Endothelial cell of hepatic sinusoid (primary cell): ENCODE data around the gene HAL.

Source experiments
- in situ Hi-C: cut with HindIII; loops from 2 replicates; pipeline ENCODE4 v1.10.0; 2017; ENCODE audit warnings: low sequenced_read_pairs

HAL gene

GRCh38 chr12:95996034-95996658 lies at the start of gene HAL:
Gene HAL (minus strand): TSS chr12:95996344. CDS start chr12:95995910, 434 bp downstream.
- in situ Hi-C loops = no loop called here

DNA sequence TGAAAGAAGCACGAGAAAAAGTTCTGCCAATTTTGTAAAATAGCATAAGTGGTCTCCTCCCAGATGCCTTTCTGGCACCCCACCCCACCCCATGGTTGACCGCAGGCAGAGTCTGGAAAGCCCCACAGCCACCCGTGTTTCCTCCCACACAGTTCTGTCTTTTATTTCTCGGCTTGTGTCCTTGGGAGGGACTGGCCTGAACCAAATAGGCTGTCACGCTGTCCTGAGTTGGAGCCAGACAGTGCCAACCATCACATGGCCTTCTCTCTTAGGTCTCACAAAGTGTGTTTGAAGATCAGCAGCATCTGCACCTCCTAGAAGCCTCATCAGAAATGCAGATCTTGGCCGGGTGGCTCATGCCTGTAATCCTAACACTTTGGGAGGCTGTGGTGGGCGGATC lies 49.4 kb upstream of the HAL start:
- in situ Hi-C loops = no loop called here

- in situ Hi-C loops = no loop called here
Measured at GRCh38 chr12:96044943-96045290, 48.8 kb upstream of the HAL start.

DNA sequence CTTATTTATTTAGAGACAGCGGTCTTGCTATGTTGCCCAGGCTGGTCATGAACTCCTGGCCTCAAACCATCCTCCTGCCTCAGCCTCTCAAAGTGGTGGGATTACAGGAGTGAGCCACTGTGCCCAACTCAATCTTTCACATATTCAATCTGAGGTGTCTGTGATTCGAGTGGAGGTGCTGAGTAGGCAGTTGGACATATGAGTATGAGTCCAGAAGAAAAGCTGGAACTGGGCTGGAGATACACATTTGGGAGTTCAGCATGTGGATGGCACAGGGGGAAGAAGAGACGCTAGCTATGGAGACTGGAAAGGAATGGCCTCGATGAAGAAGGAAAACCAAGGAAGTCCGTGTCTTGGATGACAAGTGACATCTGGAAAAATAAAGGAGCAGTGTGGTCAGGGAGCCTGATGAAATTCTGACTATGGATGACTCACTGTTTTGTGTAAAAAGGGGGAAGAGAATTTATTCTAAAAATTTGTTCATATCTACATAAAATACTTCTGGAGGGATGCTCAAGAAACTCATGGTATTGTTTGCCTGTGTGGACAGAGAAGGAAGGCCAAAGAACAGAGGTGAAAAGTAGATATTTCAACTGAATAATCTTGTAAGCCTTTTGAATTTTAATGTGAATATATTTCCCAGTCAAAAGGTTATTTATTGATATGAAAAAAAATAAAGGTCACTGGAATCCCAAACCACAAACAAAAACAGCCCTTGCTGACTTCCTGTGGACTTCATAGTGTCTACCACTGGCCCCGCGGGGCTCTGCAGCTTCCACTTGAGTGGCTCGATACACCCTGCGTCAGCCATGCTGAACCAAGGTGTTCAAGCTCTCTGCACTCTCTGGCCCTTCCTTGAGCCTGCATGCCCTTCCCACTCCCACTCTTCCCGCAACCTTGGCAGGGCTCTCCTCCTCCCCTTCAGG lies 48.1 kb upstream of the HAL start:
- in situ Hi-C loops = no loop called here

DNA sequence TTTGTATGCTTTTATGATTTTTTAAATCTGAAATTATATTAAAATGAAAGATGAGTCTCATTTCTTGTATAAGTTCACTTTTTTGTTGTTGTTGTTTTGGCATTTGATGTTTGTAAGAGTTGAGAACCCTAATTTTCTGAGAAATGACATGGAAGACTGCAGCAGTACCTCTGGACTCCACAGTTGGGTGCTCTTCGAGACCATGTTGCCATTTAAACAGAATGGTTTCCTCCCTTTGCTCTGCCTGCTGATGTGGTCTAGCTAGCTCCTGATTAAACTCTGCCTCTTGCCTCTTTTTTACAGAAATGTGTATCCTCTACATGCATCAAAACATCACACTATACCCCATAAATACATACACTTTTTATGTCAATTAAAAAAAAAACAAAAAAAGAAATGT lies 45.0 kb upstream of the HAL start:
- in situ Hi-C loops = no loop called here

- in situ Hi-C loops = no loop called here
Measured at GRCh38 chr12:96040305-96041133, 44.4 kb upstream of the HAL start.

GRCh38 chr12:96039516-96039915 lies 43.4 kb upstream of the HAL start:
- in situ Hi-C loops = loop anchor here (10.0 kb wide), 1 partner anchor 485 kb away; no protein-coding TSS in a partner anchor

DNA sequence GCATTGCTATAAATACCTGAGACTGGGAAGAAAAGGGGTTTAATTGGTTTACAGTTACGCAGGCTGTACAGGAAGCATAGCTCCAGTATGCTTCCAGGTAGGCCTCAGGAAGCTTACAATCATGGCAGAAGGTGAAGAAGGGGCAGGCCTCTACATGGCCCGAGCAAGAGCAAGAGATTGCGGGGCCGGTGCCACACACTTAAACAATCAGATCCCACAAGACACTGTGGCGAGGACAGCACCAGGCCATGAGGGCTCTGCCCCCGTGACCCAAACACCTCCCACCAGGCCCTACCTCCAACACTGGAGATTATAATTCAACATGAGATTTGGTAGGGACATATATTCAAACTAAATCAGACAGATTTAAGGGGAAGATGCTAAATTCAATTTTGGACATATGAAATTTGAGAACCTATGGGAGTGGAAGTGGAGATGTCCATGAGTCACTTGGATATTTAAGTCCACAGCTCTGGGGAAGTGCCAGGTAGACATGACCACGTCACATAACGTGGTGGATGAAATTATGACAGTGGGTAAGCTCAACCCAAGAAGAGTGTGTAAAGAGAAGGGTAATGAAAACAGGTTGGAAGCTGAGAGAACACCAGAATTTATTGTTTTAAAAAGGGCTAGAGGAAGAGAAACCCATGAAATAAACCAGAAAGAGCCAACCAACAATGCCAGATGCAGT lies 40.8 kb upstream of the HAL start:
- in situ Hi-C loops = loop anchor here (10.0 kb wide), 1 partner anchor 488 kb away; no protein-coding TSS in a partner anchor

- in situ Hi-C loops = loop anchor here (10.0 kb wide), 1 partner anchor 489 kb away; no protein-coding TSS in a partner anchor
Measured at GRCh38 chr12:96035283-96036236, 39.4 kb upstream of the HAL start, which contains the start of gene LTA4H. Gene LTA4H (minus strand): TSS chr12:96035587. CDS start chr12:96035519, 68 bp downstream.

DNA sequence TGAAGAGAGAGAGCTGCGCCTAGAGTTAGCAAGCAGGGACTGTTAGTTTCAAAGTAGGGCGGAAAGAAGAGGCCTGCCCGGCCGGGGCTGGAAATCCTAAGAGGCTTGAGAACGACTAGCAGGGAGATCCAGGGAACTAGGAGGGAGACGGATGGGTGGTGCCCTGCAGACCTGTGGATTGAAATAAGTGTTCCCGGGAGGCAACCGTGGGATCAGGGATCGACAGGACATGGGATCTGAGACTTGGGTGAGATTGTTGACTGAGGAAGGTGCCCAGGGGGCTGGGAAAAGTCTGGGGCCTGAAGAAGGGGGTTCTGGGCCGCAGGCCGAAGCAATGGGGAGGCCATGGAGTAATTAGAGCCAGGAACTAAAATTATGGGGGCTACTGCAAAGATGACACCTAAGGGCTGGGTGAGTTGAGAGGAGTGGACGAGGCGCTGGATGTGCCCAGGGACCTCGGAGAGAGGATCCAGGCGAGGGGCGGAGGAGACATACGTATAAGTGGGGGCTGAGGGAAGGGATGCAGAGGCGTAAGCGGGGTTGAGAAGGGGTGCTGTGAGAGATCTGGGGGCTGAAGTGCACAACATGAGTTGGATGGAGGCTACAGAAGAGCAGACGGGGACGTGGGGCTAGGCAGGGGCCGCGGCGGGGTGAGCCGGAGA lies 38.6 kb upstream of the HAL start:
- in situ Hi-C loops = loop anchor here (10.0 kb wide), 1 partner anchor 490 kb away; no protein-coding TSS in a partner anchor

DNA sequence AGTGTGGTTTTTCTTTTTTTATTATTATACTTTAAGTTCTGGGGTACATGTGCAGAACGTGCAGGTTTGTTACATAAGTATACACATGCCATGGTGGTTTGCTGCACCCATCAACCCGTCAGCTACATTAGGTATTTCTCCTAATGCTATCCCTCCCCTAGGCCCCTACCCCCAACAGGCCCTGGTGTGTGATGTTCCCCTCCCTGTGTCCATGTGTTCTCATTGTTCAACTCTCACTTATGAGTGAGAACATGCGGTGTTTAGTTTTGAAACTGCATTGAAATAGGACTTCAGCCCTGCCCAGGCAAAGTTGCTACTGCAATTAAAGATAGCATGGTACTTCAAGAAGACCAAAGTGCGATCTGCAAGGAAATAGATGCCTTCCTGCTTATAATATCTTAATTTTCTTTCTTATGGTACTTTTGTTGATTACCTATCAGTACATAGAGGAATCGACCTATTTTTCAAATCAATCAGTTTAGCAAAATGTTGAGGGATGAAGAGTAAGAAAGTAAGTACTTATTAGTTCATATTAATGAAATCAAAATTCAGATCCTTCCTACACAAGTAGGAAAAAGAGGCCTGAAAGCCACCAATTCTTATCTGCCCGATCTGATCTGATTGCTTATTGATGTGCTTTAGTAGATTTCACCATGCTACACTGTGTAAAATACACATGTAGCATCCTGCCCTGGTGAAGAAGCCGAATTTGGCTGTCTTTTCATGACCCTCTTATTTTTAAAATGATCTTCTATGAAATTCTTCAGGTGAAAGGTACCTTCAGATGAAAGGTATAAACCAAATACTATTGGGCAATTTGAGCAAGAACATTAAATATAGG lies 37.6 kb upstream of the HAL start:
- in situ Hi-C loops = loop anchor here (10.0 kb wide), 1 partner anchor 491 kb away; no protein-coding TSS in a partner anchor

DNA sequence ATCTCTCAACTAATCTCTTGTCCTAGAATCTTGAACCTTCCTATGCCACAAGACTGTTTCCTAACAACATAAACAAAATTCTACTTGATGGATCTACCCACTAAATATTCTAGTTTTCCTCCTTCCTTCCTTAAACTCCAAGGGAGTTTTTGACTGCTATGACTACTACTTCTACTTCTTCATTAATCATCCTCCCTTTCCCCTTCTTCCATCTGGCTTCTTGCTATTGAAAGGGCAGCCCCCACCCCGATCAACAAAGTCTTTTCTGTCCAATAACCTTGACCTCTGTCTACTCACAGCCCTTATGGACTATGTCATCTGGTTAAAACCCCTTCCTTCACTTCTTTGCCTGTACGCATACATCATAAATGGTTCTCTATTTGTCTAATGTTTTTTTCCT lies 33.7 kb upstream of the HAL start:
- in situ Hi-C loops = loop anchor here (10.0 kb wide), 1 partner anchor 495 kb away; no protein-coding TSS in a partner anchor

GRCh38 chr12:96028538-96028937 lies 32.4 kb upstream of the HAL start:
- in situ Hi-C loops = no loop called here

- in situ Hi-C loops = no loop called here
Measured at GRCh38 chr12:96026331-96026730, 30.2 kb upstream of the HAL start.

- in situ Hi-C loops = no loop called here
Measured at GRCh38 chr12:96025518-96025917, 29.4 kb upstream of the HAL start.

DNA sequence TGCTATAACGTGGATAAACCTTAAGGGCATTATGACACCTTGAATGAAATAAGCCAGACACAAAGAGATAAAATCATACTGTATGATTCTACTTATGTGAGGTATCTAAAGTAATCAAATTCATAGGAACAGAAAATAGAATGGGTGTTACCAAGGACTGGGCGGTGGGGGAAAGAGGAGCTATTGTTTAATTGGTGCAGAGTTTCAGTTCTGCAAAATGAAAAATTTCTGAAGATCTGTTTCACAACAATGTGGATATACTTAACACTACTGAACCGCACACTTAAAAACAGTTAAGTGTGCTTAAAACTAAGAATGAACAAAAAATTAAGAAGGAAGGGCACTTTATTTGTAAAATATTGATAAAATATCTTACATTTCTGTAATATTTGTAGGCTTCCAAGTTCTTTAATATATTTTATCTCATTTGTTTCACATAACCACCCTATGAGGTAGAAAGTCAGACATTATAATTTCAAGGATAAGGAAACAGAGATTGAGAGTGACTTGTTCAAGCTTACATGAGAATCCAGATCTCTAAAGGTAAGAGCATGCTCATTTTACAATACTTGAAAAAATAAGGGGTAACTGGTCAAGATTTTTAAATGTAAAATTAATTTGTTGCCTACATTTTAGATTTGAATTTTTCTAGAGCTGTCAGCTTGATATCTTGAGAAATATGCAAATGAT lies 24.3 kb upstream of the HAL start:
- in situ Hi-C loops = no loop called here

DNA sequence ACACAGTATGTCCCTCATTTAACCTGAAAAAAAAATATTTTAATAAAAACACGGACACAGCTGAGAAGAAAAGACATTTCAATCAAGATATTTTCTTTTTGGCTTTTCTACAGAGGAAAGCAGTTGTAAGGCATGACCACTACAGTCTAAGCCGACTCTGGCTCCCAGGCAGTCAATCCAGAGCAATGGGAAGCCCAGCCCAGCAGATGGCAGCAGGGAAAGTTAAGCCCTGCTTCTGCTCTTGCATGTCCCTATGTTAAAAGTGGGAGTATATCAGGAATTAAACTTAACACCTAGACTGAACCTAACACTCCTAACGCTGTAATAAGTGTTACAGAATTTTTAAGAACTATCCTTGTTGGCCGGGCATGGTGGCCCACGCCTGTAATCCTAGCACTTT lies 19.5 kb upstream of the HAL start:
- in situ Hi-C loops = no loop called here
